ENCODE data around the gene DHRS3.
"Not testable (repeated sequence)": the region's sequence is repeated elsewhere in the genome, so short reads cannot be mapped to it uniquely, and the experiment has no call there.

DHRS3 gene

GRCh38 chr1:12539705-12540579, 78.1 kb downstream of the DHRS3 start:
- DNase-seq (ENCODE audit: low read depth in 2 of 2), result no peak

GRCh38 chr1:12539320-12539704, 78.7 kb downstream of the DHRS3 start:
- no peak for DNase-seq (ENCODE audit: low read depth in 2 of 2)

GRCh38 chr1:12538536-12538935, 79.5 kb downstream of the DHRS3 start:
- not testable (repeated sequence) for DNase-seq (ENCODE audit: low read depth in 2 of 2)

- DNase-seq (ENCODE audit: low read depth in 2 of 2), result no peak
These were observed 80.0 kb downstream of the DHRS3 start for GRCh38 chr1:12537906-12538461.

GRCh38 chr1:12537294-12537693, 80.7 kb downstream of the DHRS3 start:
- DNase-seq (ENCODE audit: low read depth in 2 of 2), result no peak

- no peak for DNase-seq (ENCODE audit: low read depth in 2 of 2)
These were observed 81.9 kb downstream of the DHRS3 start for GRCh38 chr1:12536023-12536639.

GRCh38 chr1:12532405-12533315, 85.3 kb downstream of the DHRS3 start:
- DNase-seq (ENCODE audit: low read depth in 2 of 2), result no peak

- no peak for DNase-seq (ENCODE audit: low read depth in 2 of 2)
These were observed 86.9 kb downstream of the DHRS3 start for GRCh38 chr1:12531179-12531499.

GRCh38 chr1:12530462-12531178, 87.4 kb downstream of the DHRS3 start:
- no peak for DNase-seq (ENCODE audit: low read depth in 2 of 2)

GRCh38 chr1:12529640-12530174, 88.3 kb downstream of the DHRS3 start:
- no peak for DNase-seq (ENCODE audit: low read depth in 2 of 2)

- DNase-seq (ENCODE audit: low read depth in 2 of 2), result no peak
These were observed 89.8 kb downstream of the DHRS3 start for GRCh38 chr1:12528021-12528852.

- DNase-seq (ENCODE audit: low read depth in 2 of 2), result no peak
These were observed 90.4 kb downstream of the DHRS3 start for GRCh38 chr1:12527564-12527963.

GRCh38 chr1:12525311-12526181, 92.5 kb downstream of the DHRS3 start:
- DNase-seq (ENCODE audit: low read depth in 2 of 2), result no peak

GRCh38 chr1:12524266-12524665, 93.7 kb downstream of the DHRS3 start:
- no peak for DNase-seq (ENCODE audit: low read depth in 2 of 2)

- not testable (repeated sequence) for DNase-seq (ENCODE audit: low read depth in 2 of 2)
These were observed 95.2 kb downstream of the DHRS3 start for GRCh38 chr1:12522780-12523179.

GRCh38 chr1:12521096-12521495, 96.9 kb downstream of the DHRS3 start:
- DNase-seq (ENCODE audit: low read depth in 2 of 2), result no peak

- no peak for DNase-seq (ENCODE audit: low read depth in 2 of 2)
These were observed 98.2 kb downstream of the DHRS3 start for GRCh38 chr1:12519693-12520364.

GRCh38 chr1:12518931-12519692, 98.9 kb downstream of the DHRS3 start:
- no peak for DNase-seq (ENCODE audit: low read depth in 2 of 2)

Measured in fibroblast of skin of left biceps (primary cell).